Spleen (tissue), 11 donors: ENCODE measurements around the gene XIRP1. TPM values are rescaled to one million over a fixed set of nuclear protein-coding genes. Genes with fewer than 3 reads are reported as not detected.

Experiments
- DNase-seq: peaks from one replicate; pipeline ENCODE4 v3.0.0-alpha.2; 2020
- H3K27ac ChIP-seq, 8 donors: fragments of 200-600 bp; sonication (generic) in 7 of 8; 1 replicate in 4 of 8; 2 replicates in 4 of 8; pipeline versions ENCODE4 v1.5.0 to v1.8.0; 2016 to 2021; ENCODE audit warnings: inconsistent platforms in 4 of 8, mild to moderate bottlenecking in 4 of 8, moderate library complexity in 1 of 8
- H3K27me3 ChIP-seq, 7 donors: fragments of 200-600 bp; sonication (generic) in 6 of 7; replicated peaks in 1 of 7; 1 replicate in 4 of 7; 2 replicates in 3 of 7; pipeline versions ENCODE4 v1.5.0 to v1.8.0; 2016 to 2021; ENCODE audit warnings: inconsistent platforms in 3 of 7, mild to moderate bottlenecking in 1 of 7
- H3K36me3 ChIP-seq, 6 donors: fragments of 200-600 bp; sonication (generic) in 5 of 6; 1 replicate in 4 of 6; 2 replicates in 2 of 6; pipeline versions ENCODE4 v1.5.0 to v1.8.0; 2016 to 2021; ENCODE audit warnings: inconsistent platforms in 2 of 6
- H3K4me1 ChIP-seq, 6 donors: fragments of 200-600 bp; sonication (generic) in 5 of 6; 1 replicate in 3 of 6; 2 replicates in 3 of 6; pipeline versions ENCODE4 v1.5.0 to v1.8.0; 2016 to 2021; ENCODE audit warnings: inconsistent platforms in 3 of 6
- H3K4me3 ChIP-seq, 8 donors: fragments of 200-600 bp; sonication (generic) in 7 of 8; 1 replicate in 4 of 8; 2 replicates in 4 of 8; pipeline versions ENCODE4 v1.5.0 to v1.8.0; 2016 to 2021; ENCODE audit warnings: inconsistent platforms in 4 of 8, mild to moderate bottlenecking in 4 of 8, moderate library complexity in 2 of 8
- H3K9me3 ChIP-seq, 8 donors: fragments of 200-600 bp; sonication (generic) in 7 of 8; 1 replicate in 4 of 8; 2 replicates in 4 of 8; pipeline versions ENCODE4 v1.5.0 to v1.8.0; 2016 to 2021; ENCODE audit warnings: inconsistent platforms in 4 of 8
- CTCF ChIP-seq, 11 experiments: fragments of 200-600 bp in 7 of 11; fragments of 450-650 bp in 4 of 11; sonication (generic) in 4 of 11; IDR thresholded peaks in 8 of 11; conservative IDR thresholded peaks in 3 of 11; 1 replicate in 7 of 11; 2 replicates in 4 of 11; pipeline versions ENCODE4 v1.4.0 to v1.8.0; 2016 to 2021; ENCODE audit warnings: antibody characterized with exemption in 11 of 11, inconsistent platforms in 4 of 11, mild to moderate bottlenecking in 1 of 11
- POLR2A ChIP-seq, 3 donors: fragments of 450-650 bp; IDR thresholded peaks; one replicate each; pipeline ENCODE4 v1.5.1; 2017; ENCODE audit warnings: antibody characterized with exemption in 3 of 3, mild to moderate bottlenecking in 1 of 3
- POLR2AphosphoS5 ChIP-seq, 3 donors: sonication (generic); formaldehyde crosslinking; IDR thresholded peaks; one replicate each; pipeline ENCODE4 v1.5.1; 2017; ENCODE audit warnings: antibody characterized with exemption in 3 of 3
- WGBS, 5 donors: extraction: QIAGEN DNeasy Blood & Tissue Kit in 3 of 5; methylation state at CpG; one replicate each; pipeline versions ENCODE4 v1.1.5 to v1.1.7; 2013 to 2018; 5-methylcytosine and 5-hydroxymethylcytosine counted together
- intact Hi-C: fragments of 100-400 bp; cut with DNase I; formaldehyde crosslinking; loops from one replicate; pipeline ENCODE4 v1.15.0; 2023; ENCODE audit warnings: low total_unique reads
- polyA plus RNA-seq, 3 donors: library from polyadenylated mRNA; stranded (reverse); fragments of 200-250 nt; gene quantifications; one replicate each; pipeline ENCODE4 v1.2.1, GENCODE V29; 2013
- total RNA-seq, 7 donors: library from RNA; depleted of rRNA in 3 of 7; stranded (reverse); fragments of >200 nt in 3 of 7; fragmentation: NEBNext Ultra II Directional in 4 of 7; extraction: Animal tissue kit (Norgen Biotek cat#: 25700) in 4 of 7; gene quantifications; one replicate each; pipeline versions ENCODE4 v1.1.0 to v1.2.1, GENCODE V29; 2016 to 2021
- donor health status: healthy with polysubstance abuse.
- donor health status: DM: no; HTN: no; CAD: no; lungs with moderate emphysema.
- donor health status: DM: no; HTN: no; CAD: no.
- donor health status: Bipolar disorder and iron deficiency.
- donor health status: healthy.
- donor health status: DM: no; HTN: no; CAD: no.
- donor health status: DM: yes; HTN: yes; CAD: no.

Gene XIRP1
- total and polyA plus RNA-seq, 10 donors = 0.06 to 0.70 (median 0.27) TPM; not detected in 3

GRCh38 chr3:39205919-39206516 lies 13.6 kb upstream of the XIRP1 start:
- H3K27ac ChIP-seq = no peak overlapping the region
- intact Hi-C loops = loop anchor here (5.0 kb wide), 1 partner anchor 81 kb away; no protein-coding TSS in a partner anchor
- peaks cover 0 to 9% (median 0%) of the 10 kb centered on the region in 8 donors for H3K9me3 ChIP-seq
- H3K4me3 ChIP-seq = no peak overlapping the region
- DNase-seq = no peak
- peaks cover 0 to 15% (median 0%) of the 10 kb centered on the region in 7 donors for H3K27me3 ChIP-seq
- 94 to 96% (median 95%) methylated on average over 5 to 6 of the region's 6 CpGs for WGBS, 5 donors
- H3K36me3 ChIP-seq = no peaks in the 10 kb centered on the region
- no peak for TF ChIP-seq CTCF (IDR thresholded peaks at IDR 0.05 in 8 of 11, conservative IDR thresholded peaks at IDR 0.05 in 3 of 11)
- no peak for TF ChIP-seq POLR2A (IDR thresholded peaks at IDR 0.05)
- TF ChIP-seq POLR2AphosphoS5 (IDR thresholded peaks at IDR 0.05) = no peak
- H3K4me1 ChIP-seq = peaks cover 0 to 16% (median 10%) of the 10 kb centered on the region in 6 donors

- DNase-seq = no peak
- intact Hi-C loops = loop anchor here (5.0 kb wide), 1 partner anchor 82 kb away; no protein-coding TSS in a partner anchor
- WGBS, 5 donors = 55 to 85% (median 79%) methylated on average over 2 of the region's 2 CpGs
Measured at GRCh38 chr3:39205131-39205530, 12.7 kb upstream of the XIRP1 start.

GRCh38 chr3:39203860-39204259 lies 11.5 kb upstream of the XIRP1 start:
- H3K27ac ChIP-seq = no peak overlapping the region
- TF ChIP-seq POLR2A (IDR thresholded peaks at IDR 0.05) (no peak), POLR2AphosphoS5 (IDR thresholded peaks at IDR 0.05) (no peak), CTCF (IDR thresholded peaks at IDR 0.05 in 8 of 11, conservative IDR thresholded peaks at IDR 0.05 in 3 of 11) (no peak)
- intact Hi-C loops = no loop called here
- 87 to 91% (median 88%) methylated on average over 5 of the region's 5 CpGs for WGBS, 5 donors
- H3K9me3 ChIP-seq = peaks cover 0 to 7% (median 0%) of the 10 kb centered on the region in 8 donors
- no peak for DNase-seq
- H3K4me3 ChIP-seq = no peak overlapping the region
- H3K27me3 ChIP-seq = peaks cover 0 to 15% (median 0%) of the 10 kb centered on the region in 7 donors
- no peaks in the 10 kb centered on the region for H3K36me3 ChIP-seq
- peaks cover 0 to 12% (median 9%) of the 10 kb centered on the region in 6 donors for H3K4me1 ChIP-seq

More at GRCh38 chr3:39205131-39205530, 12.7 kb upstream of the XIRP1 start:
- H3K27me3 ChIP-seq = peaks cover 0 to 15% (median 0%) of the 10 kb centered on the region in 7 donors
- peaks cover 0 to 16% (median 10%) of the 10 kb centered on the region in 6 donors for H3K4me1 ChIP-seq
- peaks cover 0 to 9% (median 0%) of the 10 kb centered on the region in 8 donors for H3K9me3 ChIP-seq
- H3K27ac ChIP-seq = no peak overlapping the region
- H3K36me3 ChIP-seq = no peaks in the 10 kb centered on the region
- TF ChIP-seq CTCF (IDR thresholded peaks at IDR 0.05 in 8 of 11, conservative IDR thresholded peaks at IDR 0.05 in 3 of 11) (no peak), POLR2A (IDR thresholded peaks at IDR 0.05) (no peak), POLR2AphosphoS5 (IDR thresholded peaks at IDR 0.05) (no peak)
- no peak overlapping the region for H3K4me3 ChIP-seq

GRCh38 chr3:39203402-39203801 lies 11.0 kb upstream of the XIRP1 start:
- peaks cover 0 to 7% (median 0%) of the 10 kb centered on the region in 8 donors for H3K9me3 ChIP-seq
- peaks cover 0 to 7% (median 4%) of the 10 kb centered on the region in 6 donors for H3K4me1 ChIP-seq
- H3K27me3 ChIP-seq = peaks cover 0 to 18% (median 0%) of the 10 kb centered on the region in 7 donors
- no peak for DNase-seq
- intact Hi-C loops = no loop called here
- no peak overlapping the region for H3K27ac ChIP-seq
- TF ChIP-seq CTCF (IDR thresholded peaks at IDR 0.05 in 8 of 11, conservative IDR thresholded peaks at IDR 0.05 in 3 of 11) (no peak), POLR2AphosphoS5 (IDR thresholded peaks at IDR 0.05) (no peak), POLR2A (IDR thresholded peaks at IDR 0.05) (no peak)
- 86 to 92% (median 90%) methylated on average over 4 of the region's 4 CpGs for WGBS, 5 donors
- H3K36me3 ChIP-seq = no peaks in the 10 kb centered on the region
- no peak overlapping the region for H3K4me3 ChIP-seq
